ENCODE results near the gene CHCHD6.

Gene CHCHD6

GRCh38 chr3:126939733-126940132, 235.7 kb downstream of the CHCHD6 start:
- no peak for DNase-seq (ENCODE audit: low spot score)

DNA sequence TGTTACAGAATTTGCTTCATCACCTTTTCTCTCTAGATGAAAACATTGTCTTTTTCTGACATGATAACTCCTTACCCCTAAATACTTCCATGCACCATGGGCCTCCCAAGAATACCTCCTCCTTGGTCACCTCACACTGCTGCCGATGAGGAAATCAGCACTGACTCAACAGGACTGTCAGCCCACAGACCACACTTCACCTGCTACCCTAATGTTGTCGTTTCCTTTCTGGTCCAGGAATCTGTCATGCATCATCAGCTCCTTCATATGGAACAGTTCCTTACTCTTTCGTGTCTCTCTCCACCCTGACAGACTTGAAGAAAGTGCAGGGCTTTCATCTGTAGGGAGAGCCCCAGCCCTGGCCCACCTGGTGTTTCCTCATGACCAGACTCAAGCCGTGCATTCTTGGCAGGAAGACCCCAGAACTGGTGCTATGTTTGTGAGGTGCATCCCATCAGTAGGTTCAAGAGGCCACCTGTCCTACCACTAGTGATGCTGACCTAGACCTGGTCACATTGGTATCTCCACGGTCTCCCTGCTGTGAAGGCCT, 237.8 kb downstream of the CHCHD6 start:
- DNase-seq (ENCODE audit: low spot score), result no peak

DNA sequence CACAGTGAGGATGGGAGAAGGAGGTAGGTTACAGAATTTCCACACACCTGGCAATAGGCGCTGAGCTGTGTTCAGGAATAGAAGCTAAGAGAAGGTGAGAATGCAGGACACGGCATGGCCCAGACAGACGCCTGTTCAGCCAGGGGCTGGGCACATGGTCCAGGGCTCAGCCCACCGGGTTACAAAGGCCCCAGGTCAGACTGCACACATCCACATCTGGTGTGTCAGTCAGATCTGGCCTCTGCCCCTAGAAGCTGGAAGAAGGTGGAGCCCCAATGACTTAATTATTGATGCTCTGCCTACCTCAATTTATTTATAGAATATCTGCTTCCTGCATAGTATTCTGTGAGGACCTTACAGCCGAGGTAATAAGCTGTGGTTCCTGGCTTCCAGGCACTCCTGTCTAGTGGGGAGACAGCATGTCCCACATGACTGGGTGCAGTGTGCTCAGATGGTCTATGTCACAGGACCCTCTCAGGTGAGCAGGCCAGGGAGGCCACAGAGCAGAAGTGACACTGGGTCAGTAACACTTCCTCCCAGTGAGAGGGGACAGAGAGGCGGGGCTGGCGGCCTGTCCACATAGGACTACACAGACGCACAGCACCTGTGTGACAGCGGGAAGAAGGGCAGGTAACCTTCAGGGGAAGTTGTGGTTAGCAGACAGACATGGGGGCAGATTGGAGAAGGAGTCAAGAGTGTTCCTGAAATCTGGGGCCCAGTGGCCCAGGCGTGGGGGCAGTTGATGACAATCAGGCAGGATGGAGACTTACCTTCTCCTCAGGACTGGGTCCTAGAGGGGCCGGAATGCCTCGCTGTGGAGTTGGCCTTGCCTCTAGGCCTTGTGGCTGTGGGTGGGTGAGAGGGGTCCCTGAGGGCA, 240.3 kb downstream of the CHCHD6 start:
- DNase-seq (ENCODE audit: low spot score), result no peak

GRCh38 chr3:126945171-126945721, 241.2 kb downstream of the CHCHD6 start:
- no peak for DNase-seq (ENCODE audit: low spot score)

DNA sequence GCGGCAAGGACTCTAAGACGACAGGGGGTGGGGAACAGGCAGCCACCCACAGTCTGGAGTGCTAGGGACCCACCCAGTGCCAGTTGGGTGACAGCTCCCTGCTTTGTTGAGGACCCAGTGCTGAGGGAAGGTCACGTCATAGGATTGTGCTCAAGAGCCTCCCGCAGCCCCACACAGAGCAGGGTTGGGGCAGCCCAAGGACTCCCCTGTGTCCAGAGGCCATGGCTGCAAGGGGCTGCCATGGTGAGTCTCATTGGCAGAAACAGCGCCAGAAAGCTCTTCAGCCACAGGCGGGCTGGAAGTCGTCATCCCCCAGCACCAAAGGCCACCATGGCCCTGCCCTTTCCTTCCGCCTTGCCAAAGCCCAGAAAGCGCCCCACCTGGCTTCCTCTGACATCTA, 241.9 kb downstream of the CHCHD6 start:
- DNase-seq (ENCODE audit: low spot score), result no peak

GRCh38 chr3:126946405-126946804, 242.4 kb downstream of the CHCHD6 start:
- no peak for DNase-seq (ENCODE audit: low spot score)

DNA sequence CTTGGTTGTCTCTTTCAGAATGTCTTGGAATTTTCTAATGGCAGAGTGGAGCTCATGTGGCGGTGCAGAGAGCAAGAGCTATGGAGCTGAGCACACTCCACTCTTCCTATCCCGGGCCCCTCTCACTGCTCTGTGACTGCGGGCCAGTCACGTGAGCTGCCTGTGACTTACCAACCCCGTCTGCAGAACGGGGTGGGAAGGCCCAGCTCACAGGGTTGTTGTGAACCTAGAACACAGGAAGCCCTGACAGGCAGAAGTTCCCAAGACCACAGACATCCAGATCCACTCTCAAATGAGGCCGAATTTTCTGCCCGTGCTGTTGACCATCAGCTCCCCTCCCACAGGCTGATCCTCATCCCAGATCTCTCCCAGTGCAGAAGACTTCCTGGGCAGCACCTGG, 243.4 kb downstream of the CHCHD6 start:
- DNase-seq (ENCODE audit: low spot score), result peak; percentile 48

- DNase-seq (ENCODE audit: low spot score), result no peak
Measured at GRCh38 chr3:126948980-126949535, 245.0 kb downstream of the CHCHD6 start.

DNA sequence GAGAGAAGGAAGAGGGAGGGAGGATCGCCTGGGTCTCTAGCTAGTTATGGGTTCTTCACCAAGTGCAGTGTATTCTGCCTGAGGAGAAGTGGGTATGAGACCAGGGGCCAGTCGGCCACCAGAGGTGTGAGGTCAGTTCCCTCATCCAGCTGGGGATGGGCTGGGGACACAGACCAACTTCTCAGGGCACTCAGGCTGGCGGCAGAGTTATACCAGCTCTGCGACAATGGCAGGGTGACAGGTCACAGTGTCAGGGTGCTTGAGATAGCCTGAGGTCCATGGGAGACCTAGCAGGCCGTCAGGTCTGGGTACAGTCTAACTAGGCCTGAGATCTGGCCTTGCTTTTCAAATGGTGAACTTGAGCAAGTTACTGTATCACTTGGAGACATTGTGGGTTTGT, 247.5 kb downstream of the CHCHD6 start:
- DNase-seq (ENCODE audit: low spot score), result no peak

- DNase-seq (ENCODE audit: low spot score), result no peak
Measured at GRCh38 chr3:126952261-126952982, 248.4 kb downstream of the CHCHD6 start.

DNA sequence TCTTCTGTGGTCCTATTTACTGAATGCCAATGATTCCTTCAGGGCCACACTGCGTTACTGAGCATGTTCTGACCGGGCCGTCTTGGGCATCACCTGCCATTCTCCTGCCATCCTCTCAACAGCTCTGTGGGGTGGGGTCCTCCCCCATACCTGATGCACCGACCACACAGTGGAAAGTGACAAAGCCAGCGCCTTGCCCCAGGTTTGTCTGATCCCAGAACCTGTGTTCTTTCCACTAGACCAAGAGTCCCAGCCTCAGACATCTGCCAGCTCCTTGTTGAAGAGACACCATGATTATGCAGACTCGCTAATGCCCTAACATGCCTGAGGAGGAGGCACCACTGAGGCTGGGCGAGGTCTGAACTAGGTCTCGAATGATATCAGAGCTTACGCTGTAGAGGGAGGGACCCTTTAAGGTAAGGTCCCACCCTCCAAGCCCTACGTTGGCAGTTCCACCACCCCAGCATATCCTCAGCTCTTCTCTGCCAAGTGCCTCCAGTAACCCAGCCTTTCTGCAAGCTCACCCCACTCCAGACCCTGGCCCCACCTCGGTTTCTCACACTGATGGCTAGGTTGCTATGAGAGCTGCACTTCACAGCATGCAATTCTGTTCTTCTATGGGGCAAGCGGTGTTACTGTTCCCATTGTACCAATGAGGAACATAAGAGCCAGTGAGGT, 249.1 kb downstream of the CHCHD6 start:
- DNase-seq (ENCODE audit: low spot score), result no peak

- no peak for DNase-seq (ENCODE audit: low spot score)
Measured at GRCh38 chr3:126954141-126954842, 250.3 kb downstream of the CHCHD6 start.

- no peak for DNase-seq (ENCODE audit: low spot score)
Measured at GRCh38 chr3:126955004-126955790, 251.2 kb downstream of the CHCHD6 start.

- no peak for DNase-seq (ENCODE audit: low spot score)
Measured at GRCh38 chr3:126956361-126956760, 252.3 kb downstream of the CHCHD6 start.

DNA sequence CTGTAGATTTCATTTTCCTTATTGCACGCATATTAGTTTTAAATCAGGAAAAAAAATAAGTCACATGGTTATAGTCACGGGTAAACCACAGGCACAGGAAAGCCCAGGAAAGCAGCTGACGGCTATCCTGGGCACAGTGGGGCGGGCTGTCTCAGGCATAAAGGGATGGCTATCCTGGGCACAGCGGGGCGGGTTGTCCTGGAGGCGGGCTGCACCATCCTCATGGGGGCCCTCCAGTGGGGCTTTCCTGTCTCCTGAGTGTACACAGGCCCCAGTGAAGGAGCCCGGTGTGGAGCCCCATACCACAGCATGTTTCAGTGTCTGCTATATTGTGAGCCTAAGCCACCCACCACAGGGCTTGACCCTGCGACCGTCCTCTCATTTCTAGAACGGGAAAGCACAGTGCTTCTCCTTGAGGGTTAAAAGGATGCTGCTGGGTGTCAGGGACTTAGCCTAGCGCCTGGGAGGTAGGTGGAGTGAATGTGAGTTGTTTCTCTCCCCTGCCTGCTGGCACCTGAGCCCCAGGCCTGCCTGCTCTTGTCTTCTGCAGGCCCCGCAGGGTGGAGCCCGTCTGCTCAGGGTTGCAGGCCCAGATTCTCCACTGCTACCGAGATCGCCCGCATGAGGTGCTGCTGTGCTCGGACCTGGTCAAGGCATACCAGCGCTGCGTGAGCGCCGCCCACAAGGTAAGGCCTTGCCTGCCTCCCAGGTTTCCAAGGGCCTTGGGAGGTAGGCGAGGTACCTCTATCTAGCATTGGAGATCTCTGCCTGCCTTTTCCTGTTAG, 253.0 kb downstream of the CHCHD6 start:
- no peak for DNase-seq (ENCODE audit: low spot score)

GRCh38 chr3:126957776-126958637, 254.0 kb downstream of the CHCHD6 start:
- no peak for DNase-seq (ENCODE audit: low spot score)

- DNase-seq (ENCODE audit: low spot score), result no peak
Measured at GRCh38 chr3:126958638-126959085, 254.6 kb downstream of the CHCHD6 start.

DNA sequence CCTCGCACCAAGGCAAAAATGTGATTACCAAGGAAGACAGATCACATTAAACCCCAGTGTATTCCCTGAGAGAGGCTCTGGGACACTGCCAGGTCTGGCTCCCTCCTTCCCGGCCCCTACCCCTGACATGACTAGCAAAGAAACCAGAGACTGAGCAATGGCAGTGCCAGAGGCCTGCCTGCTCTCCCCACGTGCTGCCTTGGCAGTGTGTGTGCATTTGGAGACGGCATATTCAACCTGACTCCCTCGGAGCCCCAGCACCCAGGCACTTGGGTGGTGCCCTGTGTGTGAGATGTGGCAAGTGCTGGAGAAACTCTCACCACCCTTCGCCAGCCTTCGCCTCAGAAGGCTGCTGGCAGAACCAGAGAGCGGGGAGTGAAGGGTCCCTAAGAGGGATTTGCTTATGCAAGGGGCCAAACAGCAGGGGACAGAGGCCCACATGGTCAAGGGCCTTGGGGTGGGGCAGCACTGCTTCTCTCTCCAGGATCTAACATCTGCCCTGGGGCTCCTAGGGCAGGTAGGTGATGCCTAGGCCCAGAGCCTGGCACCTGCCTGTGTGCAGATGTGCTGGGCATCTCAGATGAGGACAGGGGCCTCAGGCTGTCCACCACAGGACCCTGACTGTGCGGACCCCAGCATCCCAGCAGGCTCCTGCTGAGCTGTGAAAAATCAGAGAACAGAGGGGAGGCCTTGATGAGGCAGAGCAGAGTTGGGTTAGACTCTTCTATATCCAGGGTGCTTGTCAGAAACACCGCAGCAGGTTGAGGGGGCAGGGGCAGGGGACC, 255.3 kb downstream of the CHCHD6 start:
- no peak for DNase-seq (ENCODE audit: low spot score)

Data from pons (tissue), 1 donor.